ENCODE data around the gene FUT2.

DNA sequence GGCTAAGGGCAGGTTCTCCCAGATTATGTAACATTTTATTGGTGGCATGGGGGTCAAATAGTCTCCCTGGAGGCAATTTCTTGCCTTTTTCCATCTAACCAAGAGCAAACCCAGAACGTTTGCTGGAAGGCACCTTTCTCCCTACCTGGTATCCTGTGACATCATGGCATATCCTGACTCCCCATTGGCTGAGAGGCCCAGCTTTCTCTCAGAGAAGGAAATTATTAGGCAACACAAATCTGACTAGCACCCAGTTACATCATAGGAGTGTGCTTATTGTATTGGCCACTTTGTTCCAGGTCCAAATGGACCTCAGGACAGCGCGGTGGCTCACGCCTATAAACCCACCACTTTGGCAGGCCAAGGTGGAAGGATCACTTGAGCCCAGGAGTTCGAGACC, 36.0 kb upstream of the FUT2 start:
- TF ChIP-seq CTCF (IDR thresholded peaks at IDR 0.05) (no peak), EZH2 (IDR thresholded peaks at IDR 0.05; ENCODE audit: borderline replicate concordance, insufficient read depth, low read depth, low read length, poor library complexity, severe bottlenecking) (no peak)
